Measurements from ENCODE around the gene TNFAIP8L1. TPM values are rescaled to one million over a fixed set of nuclear protein-coding genes. Genes with fewer than 3 reads are reported as not detected.

Gene TNFAIP8L1
- total RNA-seq, 1 experiment from 2014 or later, result 22.2 TPM

DNA sequence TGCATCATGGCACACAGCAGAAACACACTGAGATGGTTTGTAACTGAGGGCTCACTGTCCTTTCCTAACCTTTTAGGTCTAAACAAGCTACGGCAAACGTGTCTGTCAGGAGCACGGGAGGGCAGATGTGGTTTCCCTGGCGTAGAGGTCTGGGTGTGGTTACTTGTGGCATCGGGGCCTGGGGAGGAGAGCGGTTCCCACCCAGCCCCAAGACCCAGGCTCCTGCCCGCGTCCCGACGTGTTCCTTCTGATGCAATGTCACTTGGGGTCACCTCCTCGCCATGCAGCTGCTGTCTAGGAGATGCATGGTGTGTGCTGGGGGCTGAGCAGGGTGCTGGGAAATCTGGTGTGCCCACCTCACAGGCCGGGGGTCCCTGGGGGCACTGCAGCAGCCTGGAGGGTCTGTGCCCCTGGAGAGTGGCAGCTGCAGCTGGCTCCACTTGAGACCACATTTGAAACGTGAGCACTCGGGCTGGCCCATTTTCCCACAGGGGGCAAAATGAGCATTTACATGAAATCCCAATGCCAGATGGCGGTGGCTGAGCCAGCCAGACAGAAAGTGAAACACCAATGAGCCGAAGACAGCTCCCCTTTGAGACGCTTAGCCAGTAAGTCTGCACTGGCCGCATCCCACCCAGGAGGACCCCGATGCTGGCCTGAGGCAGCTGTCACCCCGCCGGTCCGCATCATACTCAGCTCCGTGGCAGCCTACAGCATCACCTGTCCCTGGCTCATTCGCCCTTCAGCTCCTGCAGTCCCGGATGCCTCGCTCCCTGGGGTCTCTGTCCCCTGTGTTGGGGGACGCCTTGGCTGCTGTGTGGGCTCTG, 53.1 kb downstream of the TNFAIP8L1 start (continued):
- TF ChIP-seq, protein P1, sequence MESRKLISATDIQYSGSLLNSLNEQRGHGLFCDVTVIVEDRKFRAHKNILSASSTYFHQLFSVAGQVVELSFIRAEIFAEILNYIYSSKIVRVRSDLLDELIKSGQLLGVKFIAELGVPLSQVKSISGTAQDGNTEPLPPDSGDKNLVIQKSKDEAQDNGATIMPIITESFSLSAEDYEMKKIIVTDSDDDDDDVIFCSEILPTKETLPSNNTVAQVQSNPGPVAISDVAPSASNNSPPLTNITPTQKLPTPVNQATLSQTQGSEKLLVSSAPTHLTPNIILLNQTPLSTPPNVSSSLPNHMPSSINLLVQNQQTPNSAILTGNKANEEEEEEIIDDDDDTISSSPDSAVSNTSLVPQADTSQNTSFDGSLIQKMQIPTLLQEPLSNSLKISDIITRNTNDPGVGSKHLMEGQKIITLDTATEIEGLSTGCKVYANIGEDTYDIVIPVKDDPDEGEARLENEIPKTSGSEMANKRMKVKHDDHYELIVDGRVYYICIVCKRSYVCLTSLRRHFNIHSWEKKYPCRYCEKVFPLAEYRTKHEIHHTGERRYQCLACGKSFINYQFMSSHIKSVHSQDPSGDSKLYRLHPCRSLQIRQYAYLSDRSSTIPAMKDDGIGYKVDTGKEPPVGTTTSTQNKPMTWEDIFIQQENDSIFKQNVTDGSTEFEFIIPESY (IDR thresholded peaks at IDR 0.05; ENCODE audit: extremely low read depth, insufficient replicate concordance, low read length), result no peak
- no peak for TF ChIP-seq ELF1 (IDR thresholded peaks at IDR 0.05; ENCODE audit: borderline replicate concordance, low read depth)
- TF ChIP-seq ZFX (IDR thresholded peaks at IDR 0.05), result no peak

DNA sequence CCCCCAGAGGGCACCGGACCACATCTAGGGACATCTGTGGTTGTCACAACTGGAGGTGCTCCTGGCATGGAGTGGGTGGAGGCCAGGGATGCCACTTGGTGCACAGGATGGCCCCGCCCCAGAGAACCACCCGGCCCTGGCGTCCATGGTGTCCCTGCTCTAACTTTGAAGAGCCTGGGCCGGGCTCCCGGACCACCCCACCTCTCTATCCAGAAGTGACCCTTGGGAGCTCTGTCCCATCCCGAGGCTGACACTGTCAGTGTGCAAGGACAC, 53.7 kb downstream of the TNFAIP8L1 start:
- no peaks in the 10 kb centered on the region for H3K9me3 ChIP-seq (ENCODE audit: control insufficient read depth in 1 of 2, insufficient read depth in 1 of 2, low read depth in 1 of 2, low read length in 2 of 2)
- peaks cover 4 to 52% of the 10 kb centered on the region in 2 experiments for H3K36me3 ChIP-seq (ENCODE audit: control insufficient read depth in 1 of 2, insufficient read depth in 2 of 2, low read length in 2 of 2)
- POLR2A ChIA-PET, result no interaction called here

More for the DNA sequence above, 53.7 kb downstream of the TNFAIP8L1 start:
- TF ChIP-seq POLR2AphosphoS5 (IDR thresholded peaks at IDR 0.05; ENCODE audit: low read depth, low read length), result no peak
- TF ChIP-seq, protein P1 (IDR thresholded peaks at IDR 0.05; ENCODE audit: extremely low read depth, insufficient replicate concordance, low read length), result no peak
- TF ChIP-seq EZH2 (IDR thresholded peaks at IDR 0.05), result no peak
- no peak for TF ChIP-seq EGR1 (IDR thresholded peaks at IDR 0.05; ENCODE audit: low read depth)
- TF ChIP-seq, protein P2, sequence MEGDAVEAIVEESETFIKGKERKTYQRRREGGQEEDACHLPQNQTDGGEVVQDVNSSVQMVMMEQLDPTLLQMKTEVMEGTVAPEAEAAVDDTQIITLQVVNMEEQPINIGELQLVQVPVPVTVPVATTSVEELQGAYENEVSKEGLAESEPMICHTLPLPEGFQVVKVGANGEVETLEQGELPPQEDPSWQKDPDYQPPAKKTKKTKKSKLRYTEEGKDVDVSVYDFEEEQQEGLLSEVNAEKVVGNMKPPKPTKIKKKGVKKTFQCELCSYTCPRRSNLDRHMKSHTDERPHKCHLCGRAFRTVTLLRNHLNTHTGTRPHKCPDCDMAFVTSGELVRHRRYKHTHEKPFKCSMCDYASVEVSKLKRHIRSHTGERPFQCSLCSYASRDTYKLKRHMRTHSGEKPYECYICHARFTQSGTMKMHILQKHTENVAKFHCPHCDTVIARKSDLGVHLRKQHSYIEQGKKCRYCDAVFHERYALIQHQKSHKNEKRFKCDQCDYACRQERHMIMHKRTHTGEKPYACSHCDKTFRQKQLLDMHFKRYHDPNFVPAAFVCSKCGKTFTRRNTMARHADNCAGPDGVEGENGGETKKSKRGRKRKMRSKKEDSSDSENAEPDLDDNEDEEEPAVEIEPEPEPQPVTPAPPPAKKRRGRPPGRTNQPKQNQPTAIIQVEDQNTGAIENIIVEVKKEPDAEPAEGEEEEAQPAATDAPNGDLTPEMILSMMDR (IDR thresholded peaks at IDR 0.05 in 2 of 3, conservative IDR thresholded peaks at IDR 0.05 in 1 of 3; ENCODE audit: borderline replicate concordance in 1 of 3, insufficient read depth in 1 of 3, low read depth in 2 of 3, low read length in 2 of 3), result no peak
- TF ChIP-seq TCF7L2 (IDR thresholded peaks at IDR 0.05; ENCODE audit: borderline replicate concordance, extremely low read depth, insufficient read depth, insufficient read length), result no peak
- no peak for TF ChIP-seq YY1 (IDR thresholded peaks at IDR 0.05; ENCODE audit: extremely low read depth, insufficient replicate concordance, low read depth, low read length)
- no peak for TF ChIP-seq ZNF274 (IDR thresholded peaks at IDR 0.05; ENCODE audit: low read depth, low read length)
- TF ChIP-seq ELF1 (IDR thresholded peaks at IDR 0.05; ENCODE audit: borderline replicate concordance, low read depth), result no peak
- no peak for TF ChIP-seq SIN3A (IDR thresholded peaks at IDR 0.05; ENCODE audit: low read depth)
- no peak for TF ChIP-seq RAD21 (IDR thresholded peaks at IDR 0.05; ENCODE audit: low read depth)
- TF ChIP-seq, protein P3, sequence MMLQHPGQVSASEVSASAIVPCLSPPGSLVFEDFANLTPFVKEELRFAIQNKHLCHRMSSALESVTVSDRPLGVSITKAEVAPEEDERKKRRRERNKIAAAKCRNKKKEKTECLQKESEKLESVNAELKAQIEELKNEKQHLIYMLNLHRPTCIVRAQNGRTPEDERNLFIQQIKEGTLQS (IDR thresholded peaks at IDR 0.05), result no peak
- TF ChIP-seq, protein P4, sequence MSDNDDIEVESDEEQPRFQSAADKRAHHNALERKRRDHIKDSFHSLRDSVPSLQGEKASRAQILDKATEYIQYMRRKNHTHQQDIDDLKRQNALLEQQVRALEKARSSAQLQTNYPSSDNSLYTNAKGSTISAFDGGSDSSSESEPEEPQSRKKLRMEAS (IDR thresholded peaks at IDR 0.05), result no peak
- TF ChIP-seq ZFX (IDR thresholded peaks at IDR 0.05), result no peak
- no peak for TF ChIP-seq SP1 (IDR thresholded peaks at IDR 0.05; ENCODE audit: low read depth)
- TF ChIP-seq SRF (IDR thresholded peaks at IDR 0.05; ENCODE audit: low read depth), result no peak
- TF ChIP-seq EZH2phosphoT487 (IDR thresholded peaks at IDR 0.05; ENCODE audit: borderline replicate concordance), result no peak
- TF ChIP-seq CEBPB (IDR thresholded peaks at IDR 0.05; ENCODE audit: low read depth), result no peak
- H4K20me1 ChIP-seq (ENCODE audit: insufficient read depth), result no peaks in the 10 kb centered on the region
- H3K4me2 ChIP-seq (ENCODE audit: low read length), result no peak overlapping the region
- no peak overlapping the region for H3K9ac ChIP-seq (ENCODE audit: low read length)
- peaks cover 8 to 19% of the 10 kb centered on the region in 2 experiments for H3K4me1 ChIP-seq (ENCODE audit: control insufficient read depth in 1 of 2, insufficient read depth in 2 of 2, low read length in 2 of 2)
- CTCF ChIA-PET, result no interaction called here
- RAD21 ChIA-PET (ENCODE audit: low non-redundant PET in 1 of 2, low total read pairs in 2 of 2, uncharacterized antibody in 2 of 2, unreplicated experiment in 2 of 2), result no interaction called here
- H2AFZ ChIP-seq (ENCODE audit: low read depth, low read length, poor library complexity, severe bottlenecking), result no peak overlapping the region
- no TSS peak for BruUV-seq (replicated peaks)
- H3K4me3 ChIP-seq (replicated peaks in 1 of 2; ENCODE audit: low read depth in 1 of 2, low read length in 2 of 2), result no peak overlapping the region
- peaks cover 9% of the 10 kb centered on the region; the same call in 1 of the 2 replicates for H3K79me2 ChIP-seq (ENCODE audit: insufficient read depth, low read length)
- no peaks in the 10 kb centered on the region for H3K9me2 ChIP-seq (ENCODE audit: insufficient read depth)
- intact Hi-C loops (cut with micrococcal nuclease), result no loop called here
- no peak for ATAC-seq
- H3K27me3 ChIP-seq (ENCODE audit: insufficient read depth, low read length), result no peaks in the 10 kb centered on the region
- no peak for DNase-seq (ENCODE audit: low read depth, low spot score)
- no peak overlapping the region for H3K27ac ChIP-seq (ENCODE audit: low read depth, low read length)

All from HCT116 (cell line).